Measurements from ENCODE around the gene CCM2L.

Gene CCM2L

DNA sequence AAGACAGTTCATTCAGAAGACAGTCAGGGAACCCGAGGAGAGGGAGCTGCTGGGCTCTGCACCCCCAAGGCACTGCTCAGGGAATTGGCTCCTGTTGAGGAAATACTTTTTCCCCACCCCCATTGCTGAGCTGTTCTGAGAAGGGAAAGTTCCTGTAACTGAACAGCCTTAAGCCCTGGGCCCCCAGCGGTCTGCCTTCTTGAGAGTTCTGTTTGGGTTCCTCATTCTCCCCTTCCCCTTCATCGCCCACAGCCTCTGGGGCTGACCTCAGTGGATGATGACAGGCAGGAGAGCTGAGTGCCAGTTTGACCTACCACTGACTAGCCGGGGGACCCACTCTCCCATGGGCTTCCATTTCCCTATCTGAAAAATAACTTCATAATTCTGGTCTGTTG, 52.5 kb downstream of the CCM2L start:
- no peak for DNase-seq

DNA sequence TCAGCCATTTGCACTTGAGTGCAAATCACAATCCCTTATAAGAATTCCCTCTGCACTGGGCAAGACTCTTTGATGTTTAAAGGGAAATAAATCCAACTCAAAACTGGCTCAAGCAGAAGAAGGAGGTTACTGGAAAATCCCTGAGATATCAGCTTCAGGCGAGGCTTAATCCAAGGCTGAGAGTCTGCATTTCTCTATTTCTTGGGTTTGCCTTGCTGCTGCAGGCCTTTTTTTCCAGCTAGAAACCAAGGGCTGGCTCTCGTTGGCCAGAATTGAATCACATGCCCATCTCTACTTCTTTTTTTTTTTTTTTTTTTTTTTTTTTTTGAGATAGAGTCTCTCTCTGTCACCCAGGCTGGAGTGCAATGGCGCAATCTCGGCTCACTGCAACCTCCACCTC, 53.5 kb downstream of the CCM2L start:
- DNase-seq = no peak

- no peak for DNase-seq
Observed at GRCh38 chr20:32064667-32065066, 54.4 kb downstream of the CCM2L start.

DNA sequence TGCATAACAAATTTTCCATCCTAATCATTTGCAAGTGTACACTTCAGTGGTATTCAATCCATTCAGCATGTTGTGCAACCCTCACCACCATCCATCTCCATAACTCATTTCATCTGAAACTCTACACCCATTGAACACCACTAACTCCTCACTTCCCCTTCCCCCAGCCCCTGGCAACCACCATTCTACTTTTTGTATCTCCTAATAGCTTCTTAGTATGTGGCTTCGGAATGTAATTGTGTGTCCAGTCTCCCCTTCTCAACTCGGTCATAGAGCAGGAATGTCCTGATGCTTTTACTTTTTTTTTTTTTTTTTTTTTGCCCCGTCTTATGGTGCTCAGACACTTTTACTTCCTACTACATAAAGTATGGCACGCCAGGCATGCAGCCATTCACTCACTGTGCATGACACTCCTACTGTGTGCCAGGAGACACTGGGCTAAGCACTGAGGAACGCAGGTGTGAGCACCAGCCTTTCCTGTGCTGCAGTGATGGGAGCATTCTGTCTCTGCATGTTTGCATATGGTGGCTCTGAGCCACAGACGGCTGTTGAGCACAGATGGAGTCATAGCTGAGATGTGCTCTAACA, 57.1 kb downstream of the CCM2L start:
- peak; percentile 30 for DNase-seq

GRCh38 chr20:32068174-32068573, 57.9 kb downstream of the CCM2L start:
- DNase-seq = no peak

DNA sequence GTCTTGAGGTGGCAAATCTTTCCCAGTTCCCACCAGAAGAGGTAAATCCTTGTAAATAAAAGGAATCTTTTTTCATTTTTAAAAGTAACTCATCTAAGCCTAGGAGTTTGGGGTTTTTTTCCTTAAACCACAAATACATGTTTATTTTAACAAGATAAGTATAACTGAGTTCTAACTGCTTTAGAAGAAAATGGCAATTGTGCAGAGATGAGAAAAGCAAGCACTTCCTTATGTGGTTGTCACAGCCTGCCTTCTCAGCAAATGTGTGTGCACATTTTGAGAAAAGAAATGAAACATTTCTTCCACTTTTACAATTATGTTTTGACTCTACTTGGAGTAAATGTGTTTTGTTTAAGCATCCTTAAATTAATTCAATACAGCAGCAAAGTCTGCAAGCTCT, 59.5 kb downstream of the CCM2L start:
- no peak for DNase-seq

GRCh38 chr20:32070282-32070681, 60.0 kb downstream of the CCM2L start:
- DNase-seq = no peak

DNA sequence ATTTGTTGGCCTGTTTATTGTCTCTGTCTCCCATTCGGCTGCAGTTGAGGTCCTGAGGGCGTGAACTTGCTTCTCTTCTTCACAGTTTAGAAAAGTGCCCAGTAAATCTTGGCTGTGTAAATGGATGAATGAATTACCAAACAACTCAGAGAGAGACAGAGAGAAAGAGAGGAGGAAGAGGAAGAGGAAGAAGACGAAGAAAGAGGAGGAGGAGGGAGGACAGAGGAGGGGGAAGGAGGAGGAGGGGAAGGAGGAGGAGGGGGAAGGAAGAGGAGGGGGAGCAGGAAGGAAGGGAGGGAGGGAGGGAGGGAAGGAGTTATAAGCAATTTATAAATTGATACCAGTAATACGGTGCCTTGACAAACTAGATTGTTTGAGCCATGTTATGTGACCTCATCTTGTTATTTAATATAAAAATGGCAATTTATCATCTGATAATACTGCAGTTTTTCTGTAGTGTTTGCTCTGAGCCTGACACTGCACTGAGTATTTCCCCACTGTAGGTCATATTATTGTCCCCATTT, 60.5 kb downstream of the CCM2L start:
- no peak for DNase-seq

DNA sequence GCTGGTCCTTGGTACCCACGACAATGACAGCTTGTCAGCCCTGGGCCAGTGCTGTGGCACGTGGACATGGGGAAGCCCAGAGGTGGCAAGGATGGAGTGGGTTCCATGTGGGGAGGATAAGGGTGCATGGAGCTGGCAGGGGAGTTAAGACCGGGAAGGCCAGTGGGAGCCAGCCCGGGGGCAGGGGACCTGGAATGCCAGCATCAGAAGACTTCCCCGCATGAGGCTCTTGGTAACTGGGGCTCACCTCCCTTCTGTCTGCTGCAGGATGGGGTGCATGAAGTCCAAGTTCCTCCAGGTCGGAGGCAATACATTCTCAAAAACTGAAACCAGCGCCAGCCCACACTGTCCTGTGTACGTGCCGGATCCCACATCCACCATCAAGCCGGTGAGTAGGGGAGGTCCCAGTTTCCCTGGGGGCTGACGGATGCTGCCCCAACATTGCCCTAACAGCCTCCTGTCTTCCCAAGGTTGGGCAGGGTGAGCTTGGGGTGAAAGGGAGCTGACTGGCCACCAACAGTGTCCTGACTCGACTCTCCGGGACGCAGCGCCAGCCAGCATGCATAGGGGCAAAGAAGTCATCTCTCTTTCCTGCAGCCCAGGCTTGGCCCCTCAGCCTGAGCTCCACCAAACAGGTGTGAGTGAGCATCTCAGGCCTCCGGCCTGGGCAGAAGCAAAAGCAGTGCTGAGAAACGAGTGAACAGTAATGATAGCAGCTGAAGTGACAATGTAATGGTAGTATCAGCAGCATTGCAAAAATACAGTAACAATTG, 61.3 kb downstream of the CCM2L start:
- DNase-seq = no peak

- DNase-seq = no peak
Observed at GRCh38 chr20:32072168-32072750, 62.0 kb downstream of the CCM2L start.

GRCh38 chr20:32075534-32075933, 65.3 kb downstream of the CCM2L start:
- DNase-seq = no peak

DNA sequence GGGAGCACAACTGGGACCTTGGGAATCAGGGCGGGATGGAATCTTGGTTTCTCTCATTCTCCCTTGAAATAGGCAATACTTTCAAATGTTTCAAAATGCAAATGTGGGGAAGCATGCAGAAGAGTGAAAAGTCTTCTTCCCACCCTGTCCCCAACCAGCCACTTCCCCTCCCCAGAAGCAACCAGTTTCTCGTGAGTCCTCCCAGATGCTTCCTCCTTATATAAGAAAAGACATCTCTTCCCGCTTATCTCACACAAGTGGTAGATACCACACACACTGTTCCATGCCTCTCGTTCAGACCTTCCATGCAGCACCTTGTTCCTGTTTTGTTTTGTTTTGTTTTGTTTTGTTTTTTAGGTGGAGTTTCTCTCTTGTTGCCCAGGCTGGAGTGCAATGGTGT, 67.0 kb downstream of the CCM2L start:
- DNase-seq = no peak

DNA sequence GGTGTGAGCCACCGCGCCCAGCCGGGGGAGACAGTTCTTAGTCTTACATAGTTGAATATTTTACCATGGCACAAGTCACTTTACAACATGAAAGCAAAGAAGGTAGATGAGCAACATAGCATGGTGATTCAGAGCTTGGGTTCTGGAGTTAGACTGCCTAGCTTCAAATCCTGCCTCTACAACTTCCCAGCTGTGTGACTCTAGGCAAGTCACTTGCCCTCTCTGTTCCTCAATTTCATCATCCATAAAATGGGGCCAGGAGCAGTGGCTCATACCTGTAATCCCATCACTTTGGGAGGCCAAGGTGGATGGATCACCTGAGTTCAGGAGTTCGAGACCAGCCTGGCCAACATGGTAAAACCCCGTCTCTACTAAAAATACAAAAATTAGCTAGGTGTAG, 68.1 kb downstream of the CCM2L start:
- DNase-seq = no peak

DNA sequence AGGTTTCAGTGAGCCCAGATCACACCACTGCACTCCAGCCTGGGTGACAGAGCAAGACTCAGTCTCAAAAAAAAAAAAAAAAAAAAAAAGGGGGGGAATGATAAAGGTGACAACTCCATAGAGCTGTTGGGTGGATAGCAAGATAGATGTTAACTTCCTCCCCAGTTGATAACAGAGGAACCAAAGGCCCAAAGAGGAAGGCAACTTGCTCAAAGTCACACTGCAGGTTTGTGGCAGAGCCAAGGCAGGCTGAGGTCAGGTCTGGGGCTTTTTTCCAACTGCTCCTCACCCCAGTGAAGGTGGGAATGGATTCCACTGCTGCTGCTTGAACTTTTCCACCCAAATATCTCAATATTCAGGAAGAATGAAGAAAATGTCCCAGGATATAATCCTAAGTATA, 68.6 kb downstream of the CCM2L start:
- DNase-seq = no peak

GRCh38 chr20:32079655-32080109, 69.4 kb downstream of the CCM2L start:
- no peak for DNase-seq

DNA sequence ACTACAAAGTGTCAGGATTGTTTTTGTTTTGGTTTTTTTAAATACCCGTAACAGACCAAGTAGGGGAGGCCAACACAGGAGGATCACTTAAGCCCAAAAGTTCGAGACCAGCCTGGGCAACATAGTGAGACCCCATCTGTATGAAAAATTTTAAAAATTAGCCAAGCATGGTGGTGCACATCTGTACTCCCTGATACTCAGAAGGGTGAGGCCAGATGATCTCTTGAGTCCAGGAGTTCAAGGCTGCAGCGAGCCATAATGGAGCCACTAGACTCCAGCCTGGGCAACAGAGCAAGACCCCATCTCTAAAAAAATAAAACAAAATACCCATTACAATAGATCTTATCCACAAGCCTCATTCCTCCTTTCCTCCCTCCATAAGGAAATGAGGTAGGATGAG, 70.5 kb downstream of the CCM2L start:
- no peak for DNase-seq

Data from kidney glomerular epithelial cell (primary cell).